Measurements from ENCODE around the gene CXorf66. TPM values are rescaled to one million over a fixed set of nuclear protein-coding genes. Genes with fewer than 3 reads are reported as not detected.
"Not testable (repeated sequence)": the region's sequence is repeated elsewhere in the genome, so short reads cannot be mapped to it uniquely, and the experiment has no call there.

Gene CXorf66
- total RNA-seq, 1 donor from 2014 or later: not detected

- DNase-seq (ENCODE audit: low spot score): no peak
These were observed 35.4 kb downstream of the CXorf66 start for GRCh38 chrX:139929876-139930275.

- no peak for DNase-seq (ENCODE audit: low spot score)
These were observed 40.6 kb downstream of the CXorf66 start for GRCh38 chrX:139924696-139925095.

DNA sequence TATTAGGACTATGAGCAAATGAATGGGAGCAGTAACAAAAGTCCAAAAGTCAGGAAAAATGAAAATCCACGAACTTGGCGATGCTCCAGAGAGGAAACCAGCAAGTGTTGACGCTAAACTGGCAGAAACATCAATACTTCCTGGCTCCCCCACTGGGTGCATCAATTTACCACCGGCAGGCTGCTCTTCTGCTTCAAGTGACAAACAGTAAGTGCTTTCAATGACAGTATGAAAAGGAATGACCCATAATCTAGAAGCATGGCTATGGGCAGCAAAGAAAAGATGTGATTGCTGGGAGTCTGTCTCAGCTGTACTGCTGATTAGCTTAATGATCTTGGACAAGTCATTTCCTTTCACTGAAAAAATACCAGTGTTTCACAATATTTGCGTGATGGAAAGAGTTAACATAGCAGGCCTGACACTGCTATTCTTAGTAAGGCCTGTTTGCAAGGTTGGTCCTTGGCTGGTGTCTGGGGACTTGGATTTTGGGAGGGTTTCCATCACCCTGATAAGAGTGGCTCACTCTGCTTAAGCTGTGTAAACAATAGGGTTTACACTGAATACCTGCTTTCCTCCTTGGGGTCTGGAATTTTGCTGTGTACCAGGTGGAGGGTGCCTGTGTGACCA lies 41.1 kb downstream of the CXorf66 start:
- DNase-seq (ENCODE audit: low spot score): no peak

DNA sequence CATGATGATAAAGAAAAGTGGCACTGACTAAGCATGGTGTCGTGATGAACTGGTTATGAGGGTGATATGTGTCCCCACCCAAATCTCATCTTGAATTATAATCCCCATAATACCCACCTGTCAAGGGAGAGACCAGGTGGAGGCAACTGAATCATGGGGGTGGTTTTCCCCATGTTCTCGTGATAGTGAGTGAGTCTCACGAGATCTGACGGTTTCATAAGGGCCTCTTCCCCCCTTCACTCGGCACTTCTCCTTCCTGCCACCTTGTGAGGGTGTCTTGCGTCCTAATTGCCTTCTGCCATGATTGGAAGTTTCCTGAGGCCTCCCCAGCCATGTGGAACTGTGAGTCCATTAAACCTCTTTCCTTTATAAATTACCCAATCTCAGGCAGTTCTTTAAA lies 44.2 kb downstream of the CXorf66 start:
- not testable (repeated sequence) for DNase-seq (ENCODE audit: low spot score)

DNA sequence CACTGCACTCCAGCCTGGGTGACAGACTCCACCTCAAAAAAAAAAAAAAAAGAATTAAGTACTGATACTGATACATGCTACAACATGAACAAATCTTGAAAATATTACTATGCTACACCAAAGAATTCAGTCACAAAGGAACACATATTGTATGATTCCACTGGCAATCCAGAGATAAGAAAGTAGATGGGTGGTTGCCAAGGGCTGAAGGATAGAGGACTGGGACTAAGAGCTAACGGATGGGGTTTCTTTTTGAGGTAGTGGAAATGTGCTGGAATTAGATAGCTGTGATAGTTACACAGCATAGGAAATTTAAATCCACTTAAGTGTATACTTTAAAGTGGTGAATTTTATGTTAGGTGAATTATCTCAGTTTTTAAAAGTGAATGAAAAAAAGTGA lies 45.0 kb downstream of the CXorf66 start:
- no peak for DNase-seq (ENCODE audit: low spot score)

DNA sequence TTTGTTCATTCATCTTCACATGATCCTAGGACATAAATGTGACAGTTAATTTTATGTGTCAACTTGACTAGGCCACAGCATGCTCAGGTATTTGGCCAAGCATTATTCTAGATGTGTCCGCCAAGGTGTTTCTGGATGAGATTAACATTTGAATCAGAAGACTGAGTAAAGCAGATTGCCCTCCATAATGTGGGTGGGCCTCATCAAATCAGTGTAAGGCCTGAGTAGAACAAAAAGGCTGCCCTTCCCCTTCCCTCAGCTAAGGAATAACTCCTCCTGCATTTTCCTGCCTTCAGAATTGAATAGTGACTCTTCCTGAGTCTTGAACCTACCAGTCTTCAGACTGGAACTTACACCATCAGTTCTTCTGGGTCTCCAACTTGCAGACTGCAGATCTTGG lies 50.9 kb downstream of the CXorf66 start:
- no peak for DNase-seq (ENCODE audit: low spot score)

DNA sequence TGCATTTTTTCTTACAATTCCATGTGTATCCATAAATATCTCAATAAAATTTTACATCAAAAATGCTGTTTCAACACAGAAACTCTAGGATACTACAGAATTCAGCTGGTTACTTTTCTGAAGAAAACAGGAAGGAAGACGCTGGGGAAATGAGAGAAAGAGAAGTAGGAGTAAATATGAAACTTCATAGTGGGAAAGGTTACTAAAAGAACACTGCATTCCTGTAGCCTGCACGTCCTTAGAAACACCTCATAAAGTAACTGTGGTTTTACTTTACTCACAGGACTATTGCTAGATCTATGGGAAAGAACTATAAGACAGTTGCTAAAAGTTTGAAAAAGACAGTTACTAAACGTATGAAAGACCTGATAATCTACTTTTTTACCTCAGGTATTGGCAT lies 55.6 kb downstream of the CXorf66 start:
- no peak for DNase-seq (ENCODE audit: low spot score)

DNA sequence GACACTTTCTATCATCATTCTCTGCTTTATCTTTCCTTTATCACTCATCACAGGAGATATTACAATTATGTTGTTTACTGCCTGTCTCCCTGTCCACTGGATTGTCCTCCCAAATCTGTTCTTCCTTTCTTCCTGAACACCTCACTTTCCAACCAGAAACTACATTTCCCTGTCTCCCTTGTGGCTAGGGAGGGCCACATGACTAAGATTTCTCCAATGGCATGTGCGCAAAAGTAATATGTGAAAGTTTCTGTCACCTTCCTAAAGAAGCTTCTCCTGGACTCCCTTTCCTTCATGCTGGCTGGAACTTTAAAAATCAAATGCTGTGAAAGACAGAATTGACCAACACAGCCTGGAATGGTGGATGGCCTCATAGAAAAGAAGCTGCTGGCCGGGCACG lies 58.2 kb downstream of the CXorf66 start:
- DNase-seq (ENCODE audit: low spot score): no peak

GRCh38 chrX:139905743-139906142 lies 59.6 kb downstream of the CXorf66 start:
- DNase-seq (ENCODE audit: low spot score): no peak

Other genes starting within 250 kb of the CXorf66 start
- 36.3 TPM for gene ATP11C, start 32.5 kb downstream of the CXorf66 start, total RNA-seq